Smooth muscle cell (in vitro differentiated cells): ENCODE data around the gene HOXD12. TPM values are rescaled to one million over a fixed set of nuclear protein-coding genes. Genes with fewer than 3 reads are reported as not detected.
A peak's percentile ranks its signal among the peaks of the same experiment; 100 is the strongest.

ENCODE experiments used
- DNase-seq: peaks from one replicate; lab custom pipeline; 2025; ENCODE audit not compliant: unreplicated experiment; lab: John Stamatoyannopoulos, UW
- H2AFZ ChIP-seq: fragments of 200-600 bp; sonication (generic); 2 replicates; pipeline ENCODE4 v1.6.0; 2016; ENCODE audit warnings: antibody characterized with exemption, low read depth, mild to moderate bottlenecking
- H3F3A ChIP-seq: fragments of 200-600 bp; sonication (generic); 2 replicates; pipeline ENCODE4 v1.6.0; 2017; ENCODE audit warnings: antibody characterized with exemption, low read depth
- H3K27ac ChIP-seq: fragments of 200-600 bp; sonication (generic); 2 replicates; pipeline ENCODE4 v1.5.1; 2016; ENCODE audit warnings: low read depth, mild to moderate bottlenecking
- H3K27me3 ChIP-seq: fragments of 200-600 bp; sonication (generic); 2 replicates; pipeline ENCODE4 v1.6.1; 2016; ENCODE audit warnings: low read depth, mild to moderate bottlenecking
- H3K36me3 ChIP-seq: fragments of 200-600 bp; sonication (generic); 2 replicates; pipeline ENCODE4 v1.5.1; 2016; ENCODE audit warnings: low read depth
- H3K4me1 ChIP-seq: fragments of 200-600 bp; sonication (generic); 2 replicates; pipeline ENCODE4 v1.5.1; 2016; ENCODE audit warnings: low read depth
- H3K4me2 ChIP-seq: fragments of 200-600 bp; sonication (generic); 2 replicates; pipeline ENCODE4 v1.6.0; 2016; ENCODE audit warnings: mild to moderate bottlenecking
- H3K4me3 ChIP-seq: fragments of 200-600 bp; sonication (generic); 2 replicates; pipeline ENCODE4 v1.5.1; 2016; ENCODE audit warnings: mild to moderate bottlenecking
- H3K79me2 ChIP-seq: fragments of 200-600 bp; sonication (generic); 2 replicates; pipeline ENCODE4 v1.6.0; 2016; ENCODE audit warnings: low read depth, mild to moderate bottlenecking
- H3K9ac ChIP-seq: fragments of 200-600 bp; sonication (generic); 2 replicates; pipeline ENCODE4 v1.6.0; 2016; ENCODE audit warnings: low read depth
- H3K9me3 ChIP-seq: fragments of 200-600 bp; sonication (generic); replicated peaks from 2 replicates; pipeline ENCODE4 v1.5.1; 2016; ENCODE audit warnings: low read depth
- H4K20me1 ChIP-seq: fragments of 200-600 bp; sonication (generic); 2 replicates; pipeline ENCODE4 v1.6.0; 2016; ENCODE audit warnings: low read depth
- CTCF ChIP-seq: fragments of 200-600 bp; sonication (generic); IDR thresholded peaks from 2 replicates; pipeline ENCODE4 v1.5.1; 2017; ENCODE audit warnings: borderline replicate concordance, mild to moderate bottlenecking, antibody characterized with exemption; ENCODE audit not compliant: insufficient read depth, poor library complexity, severe bottlenecking
- WGBS: methylation state at CpG from one replicate; pipeline ENCODE4 v1.1.7; 2016; ENCODE audit warnings: low lambda C conversion rate; 5-methylcytosine and 5-hydroxymethylcytosine counted together
- polyA plus RNA-seq: library from polyadenylated mRNA; unstranded; fragments of >200 nt; fragmentation: Nextera tagmentation; extraction: Ambion mirVana; gene quantifications from 2 replicates; pipeline ENCODE4 v1.2.1, GENCODE V29; 2016
- total RNA-seq: library from RNA; depleted of rRNA; stranded (reverse); fragments of >200 nt; gene quantifications from 2 replicates; pipeline ENCODE4 v1.2.3, GENCODE V29; 2014

Gene HOXD12
- total and polyA plus RNA-seq, 2 experiments from 2014 or later: not detected

- H2AFZ ChIP-seq: peak overlapping the region; percentile 71
- WGBS: 37% methylated on average over 29 of the region's 29 CpGs
Observed at GRCh38 chr2:176087330-176088047, 12.1 kb upstream of the HOXD12 start.

GRCh38 chr2:176088048-176088936 is 11.3 kb upstream of the HOXD12 start:
- H3K4me3 ChIP-seq: peak overlapping the region; percentile 50
- peak overlapping the region; percentile 85 for H3K4me2 ChIP-seq
- H3K9ac ChIP-seq: no peak overlapping the region
- peaks cover 21% of the 10 kb centered on the region for H3K4me1 ChIP-seq
- no peak overlapping the region for H3K27ac ChIP-seq
- no peaks in the 10 kb centered on the region for H3K79me2 ChIP-seq
- no peaks in the 10 kb centered on the region for H3K36me3 ChIP-seq
- no peaks in the 10 kb centered on the region for H3K9me3 ChIP-seq
- H4K20me1 ChIP-seq: no peaks in the 10 kb centered on the region
- H2AFZ ChIP-seq: peak overlapping the region; percentile 71
- TF ChIP-seq CTCF: peak; percentile 72
- peak; percentile 19 for DNase-seq
- WGBS: 3% methylated on average over 49 of the region's 49 CpGs
- no peaks in the 10 kb centered on the region for H3F3A ChIP-seq
- peaks cover 100% of the 10 kb centered on the region for H3K27me3 ChIP-seq

More at GRCh38 chr2:176087330-176088047, 12.1 kb upstream of the HOXD12 start:
- DNase-seq: no peak
- no peak for TF ChIP-seq CTCF
- Histone ChIP-seq H3K27ac (no peak overlapping the region), H3K27me3 (peaks cover 100% of the 10 kb centered on the region), H3K4me2 (peak overlapping the region; percentile 85), H3K4me3 (peak overlapping the region; percentile 50), H4K20me1 (no peaks in the 10 kb centered on the region), H3F3A (no peaks in the 10 kb centered on the region), H3K4me1 (peaks cover 27% of the 10 kb centered on the region), H3K79me2 (no peaks in the 10 kb centered on the region), H3K36me3 (no peaks in the 10 kb centered on the region), H3K9me3 (no peaks in the 10 kb centered on the region), H3K9ac (no peak overlapping the region)

- peak overlapping the region; percentile 50 for H3K4me3 ChIP-seq
- TF ChIP-seq CTCF: no peak
- peaks cover 21% of the 10 kb centered on the region for H3K4me1 ChIP-seq
- H3K9ac ChIP-seq: no peak overlapping the region
- no peaks in the 10 kb centered on the region for H3K36me3 ChIP-seq
- no peaks in the 10 kb centered on the region for H3F3A ChIP-seq
- WGBS: 24% methylated on average over 6 of the region's 6 CpGs
- H4K20me1 ChIP-seq: no peaks in the 10 kb centered on the region
- no peak overlapping the region for H3K4me2 ChIP-seq
- no peak overlapping the region for H2AFZ ChIP-seq
- no peaks in the 10 kb centered on the region for H3K79me2 ChIP-seq
- no peak for DNase-seq
- peaks cover 100% of the 10 kb centered on the region for H3K27me3 ChIP-seq
- no peaks in the 10 kb centered on the region for H3K9me3 ChIP-seq
- no peak overlapping the region for H3K27ac ChIP-seq
Observed at GRCh38 chr2:176088937-176089842, 10.4 kb upstream of the HOXD12 start.
